Renal cortex interstitium (tissue), 11 donors: ENCODE results near the gene TCAP. TPM values are rescaled to one million over a fixed set of nuclear protein-coding genes. Genes with fewer than 3 reads are reported as not detected.
"Not testable (repeated sequence)": the region's sequence is repeated elsewhere in the genome, so short reads cannot be mapped to it uniquely, and the experiment has no call there.

Experiments used
- DNase-seq, 11 donors: peaks; one replicate each; pipeline ENCODE4 v3.0.0-alpha.2; 2013; ENCODE audit warnings: low read depth in 9 of 11, low spot score in 4 of 11; ENCODE audit errors: extremely low read depth in 1 of 11
- polyA plus RNA-seq, 3 donors: library from polyadenylated mRNA; unstranded; fragments of 120-200 nt; gene quantifications; one replicate each; pipeline ENCODE4 v1.2.1, GENCODE V29; 2013; ENCODE audit not compliant: insufficient read length in 3 of 3

The TCAP gene
- polyA plus RNA-seq, 3 donors: 1.2 to 2.2 (median 1.6) TPM

- no peak for DNase-seq
Measured at GRCh38 chr17:39697961-39698360, 32.8 kb downstream of the TCAP start.

- DNase-seq: not testable (repeated sequence)
Measured at GRCh38 chr17:39699157-39699817, 34.1 kb downstream of the TCAP start.

GRCh38 chr17:39699818-39700147, 34.6 kb downstream of the TCAP start, which contains the start of gene ERBB2:
TSS of gene ERBB2 (plus strand) at chr17:39700064. CDS start at chr17:39700239, 175 bp downstream.
- DNase-seq: peak in 7 of 11 donors; percentile 70 to 89 (median 83)

- peak in 6 of 11 donors; percentile 55 to 74 (median 60) for DNase-seq
Measured at GRCh38 chr17:39700148-39700987, 35.2 kb downstream of the TCAP start.

GRCh38 chr17:39701012-39701783, 36.0 kb downstream of the TCAP start:
- DNase-seq: no peak

- DNase-seq: no peak
Measured at GRCh38 chr17:39701784-39702422, 36.8 kb downstream of the TCAP start.

- DNase-seq: no peak
Measured at GRCh38 chr17:39702901-39703893, 38.0 kb downstream of the TCAP start.

GRCh38 chr17:39703913-39704312, 38.8 kb downstream of the TCAP start:
- DNase-seq: no peak

GRCh38 chr17:39704821-39705551, 39.8 kb downstream of the TCAP start:
- no peak for DNase-seq

- peak in 1 of 11 donors; percentile 66 for DNase-seq
Measured at GRCh38 chr17:39705786-39706348, 40.7 kb downstream of the TCAP start.

GRCh38 chr17:39706383-39706782, 41.2 kb downstream of the TCAP start:
- DNase-seq: no peak

GRCh38 chr17:39706921-39707337, 41.8 kb downstream of the TCAP start:
- DNase-seq: no peak

GRCh38 chr17:39709319-39709997, 44.3 kb downstream of the TCAP start:
- no peak for DNase-seq

- no peak for DNase-seq
Measured at GRCh38 chr17:39709998-39710964, 45.1 kb downstream of the TCAP start.

- not testable (repeated sequence) for DNase-seq
Measured at GRCh38 chr17:39711071-39711470, 45.9 kb downstream of the TCAP start.
